ENCODE data around the gene KLHL36. TPM values are rescaled to one million over a fixed set of nuclear protein-coding genes. Genes with fewer than 3 reads are reported as not detected.

Gene KLHL36
- polyA plus RNA-seq, 1 experiment = 43.7 TPM

- DNase-seq (ENCODE audit: low read depth) = no peak
- TF ChIP-seq, protein P1, sequence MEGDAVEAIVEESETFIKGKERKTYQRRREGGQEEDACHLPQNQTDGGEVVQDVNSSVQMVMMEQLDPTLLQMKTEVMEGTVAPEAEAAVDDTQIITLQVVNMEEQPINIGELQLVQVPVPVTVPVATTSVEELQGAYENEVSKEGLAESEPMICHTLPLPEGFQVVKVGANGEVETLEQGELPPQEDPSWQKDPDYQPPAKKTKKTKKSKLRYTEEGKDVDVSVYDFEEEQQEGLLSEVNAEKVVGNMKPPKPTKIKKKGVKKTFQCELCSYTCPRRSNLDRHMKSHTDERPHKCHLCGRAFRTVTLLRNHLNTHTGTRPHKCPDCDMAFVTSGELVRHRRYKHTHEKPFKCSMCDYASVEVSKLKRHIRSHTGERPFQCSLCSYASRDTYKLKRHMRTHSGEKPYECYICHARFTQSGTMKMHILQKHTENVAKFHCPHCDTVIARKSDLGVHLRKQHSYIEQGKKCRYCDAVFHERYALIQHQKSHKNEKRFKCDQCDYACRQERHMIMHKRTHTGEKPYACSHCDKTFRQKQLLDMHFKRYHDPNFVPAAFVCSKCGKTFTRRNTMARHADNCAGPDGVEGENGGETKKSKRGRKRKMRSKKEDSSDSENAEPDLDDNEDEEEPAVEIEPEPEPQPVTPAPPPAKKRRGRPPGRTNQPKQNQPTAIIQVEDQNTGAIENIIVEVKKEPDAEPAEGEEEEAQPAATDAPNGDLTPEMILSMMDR (IDR thresholded peaks at IDR 0.05; ENCODE audit: insufficient read depth, low read depth, low read length) = no peak
- no peaks in the 10 kb centered on the region for H3K27me3 ChIP-seq (ENCODE audit: control insufficient read depth, insufficient read depth, low read length)
- no peaks in the 10 kb centered on the region for H3K36me3 ChIP-seq (ENCODE audit: control insufficient read depth, insufficient read depth, low read length)
- ChIA-PET POLR2A (no interaction called here), CTCF (interaction anchor here (1.1 kb wide), 1 partner anchor 10 kb away, joined by 3 read pairs; no protein-coding TSS in a partner anchor)
- peak overlapping the region; percentile 83 for H3K4me3 ChIP-seq (ENCODE audit: low read depth, low read length)
These were observed 50.9 kb downstream of the KLHL36 start for GRCh38 chr16:84699147-84699711.

GRCh38 chr16:84699712-84700445 is 51.6 kb downstream of the KLHL36 start, which contains the start of gene USP10:
USP10 (plus strand) TSS chr16:84700000; CDS start chr16:84700091, 91 bp downstream.
- ChIA-PET POLR2A (no interaction called here), CTCF (interaction anchor here (1.1 to 2.7 kb wide), 4 partner anchors 10 to 50 kb away, joined by 3 to 21 read pairs (median 6); no protein-coding TSS in a partner anchor)
- H3K27me3 ChIP-seq (ENCODE audit: control insufficient read depth, insufficient read depth, low read length) = no peaks in the 10 kb centered on the region
- TF ChIP-seq, protein P1 (IDR thresholded peaks at IDR 0.05; ENCODE audit: insufficient read depth, low read depth, low read length) = no peak
- peak within 1 kb of the TSS; percentile 83 for H3K4me3 ChIP-seq (ENCODE audit: low read depth, low read length)
- DNase-seq (ENCODE audit: low read depth) = no peak
- H3K36me3 ChIP-seq (ENCODE audit: control insufficient read depth, insufficient read depth, low read length) = no peaks in the 10 kb centered on the region

DNA sequence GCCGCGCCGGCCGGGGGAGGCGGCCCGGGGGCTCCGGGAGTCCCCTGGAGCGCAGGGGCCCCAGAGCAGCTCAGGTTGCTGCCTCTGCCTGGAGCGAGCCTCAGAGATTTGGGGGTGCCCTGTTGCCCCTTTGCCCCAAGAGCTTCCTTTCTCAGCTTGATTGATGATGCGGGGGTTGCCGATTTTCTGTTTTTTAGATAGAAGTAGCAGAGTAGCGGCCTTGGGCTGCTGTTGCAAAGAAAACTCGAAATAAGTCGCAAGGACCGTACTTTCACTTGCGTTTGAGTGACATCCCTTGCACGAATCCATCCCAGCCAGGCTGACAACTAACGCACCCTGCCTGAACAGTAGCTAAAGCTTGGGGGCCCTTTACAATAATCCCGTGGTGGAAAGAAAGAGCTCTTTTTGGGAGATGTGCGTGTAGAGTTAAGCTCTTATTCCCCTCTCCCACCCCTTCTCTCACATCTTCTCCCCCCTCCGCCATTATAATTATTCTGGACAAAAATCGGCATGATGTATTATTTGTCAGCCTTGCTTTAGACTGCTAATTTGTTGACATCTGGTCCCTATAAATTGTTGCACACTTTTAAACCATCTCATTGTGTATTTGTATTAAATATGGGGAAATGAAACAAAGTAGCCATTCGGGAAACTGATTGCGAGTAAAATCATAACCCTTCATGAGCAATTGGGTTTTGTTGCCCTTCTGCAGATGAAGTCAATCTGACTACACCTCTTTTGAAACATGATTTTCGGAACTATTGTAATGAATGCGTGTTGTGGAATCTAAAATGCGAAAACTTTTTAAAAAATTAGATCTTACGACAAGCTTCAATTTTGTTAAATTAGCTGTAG is 52.4 kb downstream of the KLHL36 start:
- TF ChIP-seq, protein P1 (IDR thresholded peaks at IDR 0.05; ENCODE audit: insufficient read depth, low read depth, low read length) = no peak
- DNase-seq (ENCODE audit: low read depth) = no peak
- POLR2A ChIA-PET = interaction anchor here (0.6 kb wide), 1 partner anchor 168 kb away, joined by 5 read pairs; no protein-coding TSS in a partner anchor
- Histone ChIP-seq H3K4me3 (ENCODE audit: low read depth, low read length) (peak overlapping the region; percentile 83), H3K27me3 (ENCODE audit: control insufficient read depth, insufficient read depth, low read length) (no peaks in the 10 kb centered on the region), H3K36me3 (ENCODE audit: control insufficient read depth, insufficient read depth, low read length) (no peaks in the 10 kb centered on the region)
- CTCF ChIA-PET = interaction anchor here (0.6 to 2.7 kb wide), 7 partner anchors 10 to 51 kb away, joined by 3 to 21 read pairs (median 5); no protein-coding TSS in a partner anchor

DNA sequence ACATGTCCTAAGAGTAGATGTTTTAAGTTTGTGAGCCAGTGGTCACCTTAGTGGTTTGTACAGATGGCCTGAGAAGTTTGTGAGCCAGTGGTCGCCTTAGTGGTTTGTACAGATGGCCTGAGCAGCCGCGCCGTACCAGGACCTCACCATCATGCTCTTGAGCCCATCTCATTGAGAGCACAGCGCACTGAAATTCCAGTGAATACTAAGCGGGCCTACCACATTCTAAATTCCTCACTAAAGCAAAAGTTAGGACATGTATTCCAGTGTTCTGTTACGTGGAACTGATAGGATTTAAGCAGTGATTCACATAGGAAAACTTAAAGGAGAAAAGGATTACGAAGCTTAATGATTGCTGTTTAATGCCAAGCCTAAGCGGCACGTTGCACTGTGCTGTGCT is 55.4 kb downstream of the KLHL36 start:
- TF ChIP-seq, protein P1 (IDR thresholded peaks at IDR 0.05; ENCODE audit: insufficient read depth, low read depth, low read length) = no peak
- CTCF ChIA-PET = interaction anchor here (1.0 to 1.5 kb wide), 4 partner anchors 16 to 35 kb away, joined by 3 to 6 read pairs (median 4); no protein-coding TSS in a partner anchor
- Histone ChIP-seq H3K27me3 (ENCODE audit: control insufficient read depth, insufficient read depth, low read length) (no peaks in the 10 kb centered on the region), H3K4me3 (ENCODE audit: low read depth, low read length) (no peak overlapping the region), H3K36me3 (ENCODE audit: control insufficient read depth, insufficient read depth, low read length) (no peaks in the 10 kb centered on the region)
- POLR2A ChIA-PET = no interaction called here
- no peak for DNase-seq (ENCODE audit: low read depth)

Data from BJ (cell line).